ENCODE data around the gene CRYGD.
A peak's percentile ranks its signal among the peaks of the same experiment; 100 is the strongest.
"Not testable (repeated sequence)": the region's sequence is repeated elsewhere in the genome, so short reads cannot be mapped to it uniquely, and the experiment has no call there.

The CRYGD gene

DNA sequence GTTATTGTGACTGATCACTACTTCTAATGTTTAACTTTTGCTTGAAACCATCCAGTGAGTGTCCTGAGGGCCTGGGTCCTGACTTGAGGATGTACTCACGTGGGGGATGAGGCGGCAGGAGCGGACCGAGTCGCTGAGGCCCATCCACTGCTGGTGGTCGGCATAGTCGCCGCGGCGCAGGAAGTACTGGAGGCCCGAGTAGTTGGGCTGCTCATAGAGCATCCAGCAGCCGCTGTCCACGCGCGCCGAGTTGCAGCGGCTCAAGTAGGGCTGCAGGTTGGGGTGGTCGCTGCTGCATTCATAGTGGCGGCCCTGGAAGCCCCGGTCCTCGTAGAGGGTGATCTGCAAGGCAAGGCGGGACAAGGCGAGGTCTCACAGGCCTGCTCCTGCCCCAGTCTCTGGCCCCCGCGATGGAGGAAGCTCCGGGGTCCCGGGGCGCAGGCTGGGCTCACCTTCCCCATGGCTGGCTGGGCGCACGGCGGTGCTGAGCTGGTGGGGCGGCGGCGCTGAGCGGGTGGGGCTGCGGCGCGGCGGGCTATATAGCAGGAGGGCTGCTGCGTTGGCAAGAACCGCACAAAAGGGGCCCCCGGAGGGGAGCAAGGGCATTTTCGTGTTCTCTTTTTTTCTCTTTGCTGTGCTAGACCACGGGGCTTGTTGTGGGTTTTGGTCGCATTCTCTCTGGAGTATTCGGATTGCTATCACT is at the start of gene CRYGD:
TSS of gene CRYGD (minus strand) at position 512 of the 703 bp plus-strand sequence. CDS start at position 461, 51 bp downstream.
- not testable (repeated sequence) for FAIRE-seq

DNA sequence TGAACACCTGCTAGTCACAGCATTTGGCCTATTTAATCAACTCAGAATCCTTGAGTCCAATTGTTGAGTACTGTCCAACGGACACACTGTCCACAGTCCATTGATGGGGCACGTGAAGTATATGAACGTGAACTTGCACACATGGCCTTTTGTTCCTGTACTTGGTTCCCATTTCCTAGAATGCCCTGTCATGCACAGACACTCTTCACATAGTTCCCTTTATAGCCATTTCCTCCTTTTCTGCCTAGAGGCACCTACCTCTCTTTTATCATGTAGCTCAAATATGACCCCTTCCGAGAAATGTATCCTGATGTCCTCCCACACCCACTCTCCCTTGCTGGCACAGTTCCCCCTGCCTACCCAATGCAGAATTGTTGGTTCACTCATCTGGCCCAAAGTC is 47.8 kb upstream of the CRYGD start:
- no peak for FAIRE-seq

- FAIRE-seq, result no peak
Observed at GRCh38 chr2:208164951-208165755, 40.8 kb upstream of the CRYGD start.

DNA sequence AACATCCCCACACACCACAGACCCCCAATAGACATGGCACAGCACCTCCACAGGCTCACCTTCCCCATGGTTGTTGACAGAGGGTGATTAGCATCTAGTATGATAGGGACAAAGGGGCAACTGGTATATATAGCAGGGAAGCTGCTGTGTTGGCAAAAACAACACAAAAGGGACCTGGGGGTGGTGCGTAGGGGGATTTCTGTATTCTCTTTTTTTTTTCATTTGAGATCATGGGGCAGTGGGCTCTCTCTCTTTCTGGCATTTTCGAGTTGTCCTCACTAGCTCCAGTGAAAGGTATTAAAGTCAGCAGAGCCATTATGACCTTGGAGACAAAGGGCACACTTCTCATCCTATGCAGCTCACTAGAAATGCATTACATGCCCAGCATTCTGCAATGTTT is 39.2 kb upstream of the CRYGD start, which contains the start of gene CRYGA:
TSS of gene CRYGA (minus strand) at position 101 of the 400 bp plus-strand sequence. CDS start at position 68, 33 bp downstream.
- FAIRE-seq, result no peak

GRCh38 chr2:208156439-208156838 is 32.1 kb upstream of the CRYGD start:
- FAIRE-seq, result no peak

DNA sequence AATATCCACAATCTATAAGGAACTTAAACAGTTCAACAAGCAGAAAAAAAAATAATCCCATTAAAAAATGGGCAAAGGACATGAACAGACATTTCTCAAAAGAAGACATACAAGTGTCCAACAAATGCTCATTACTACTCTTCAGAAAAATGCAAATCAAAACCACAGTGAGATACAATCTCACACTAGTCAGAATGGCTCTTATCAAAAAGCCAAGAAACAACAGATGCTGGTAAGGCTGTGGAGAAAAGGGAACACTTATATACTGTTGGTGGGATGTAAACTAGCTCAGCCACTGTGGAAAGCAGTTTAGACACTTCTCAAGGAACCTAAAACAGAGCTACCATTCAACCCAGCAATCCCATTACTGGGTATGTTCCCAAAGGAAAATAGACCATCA is 28.8 kb upstream of the CRYGD start:
- FAIRE-seq, result no peak

DNA sequence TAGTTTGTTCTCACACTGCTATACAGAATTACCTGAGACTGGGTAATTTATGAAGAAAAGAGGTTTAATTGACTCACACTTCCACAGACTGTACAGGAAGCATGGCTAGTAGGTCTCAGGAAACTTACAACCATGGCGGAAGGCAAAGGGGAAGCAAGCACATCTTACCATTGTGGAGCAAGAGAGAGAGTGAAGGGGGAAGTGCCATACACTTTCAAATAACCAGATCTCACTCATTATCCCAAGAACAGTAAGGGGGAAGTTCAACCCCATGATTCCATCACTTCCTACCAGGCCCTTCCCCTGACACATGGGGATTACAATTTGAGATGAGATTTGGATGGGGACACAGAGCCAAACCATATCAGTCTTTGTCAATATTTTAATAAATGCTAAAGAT is 26.6 kb upstream of the CRYGD start:
- FAIRE-seq, result no peak

- FAIRE-seq, result no peak
Observed at GRCh38 chr2:208150094-208150493, 25.8 kb upstream of the CRYGD start.

DNA sequence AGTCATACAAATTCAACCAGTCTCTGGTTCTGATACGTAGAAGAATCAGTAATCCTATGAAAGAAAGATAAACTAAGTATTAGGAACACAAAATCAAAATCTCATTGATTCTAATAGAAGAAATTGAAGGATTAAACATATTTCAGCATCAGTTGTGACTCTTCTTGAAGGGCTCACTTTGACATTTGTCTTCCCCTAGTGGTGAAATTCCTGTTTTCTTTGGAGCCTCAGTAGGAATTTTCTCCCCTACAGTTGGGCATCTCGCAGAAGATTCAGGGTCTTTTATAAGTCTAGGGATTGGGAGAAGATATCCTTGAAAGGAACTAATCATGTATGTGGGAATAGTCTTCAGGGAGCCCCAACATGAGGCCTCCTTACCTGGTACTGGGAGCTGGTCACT is 24.5 kb upstream of the CRYGD start:
- no peak for FAIRE-seq

- no peak for FAIRE-seq
Observed at GRCh38 chr2:208147759-208148158, 23.4 kb upstream of the CRYGD start.

DNA sequence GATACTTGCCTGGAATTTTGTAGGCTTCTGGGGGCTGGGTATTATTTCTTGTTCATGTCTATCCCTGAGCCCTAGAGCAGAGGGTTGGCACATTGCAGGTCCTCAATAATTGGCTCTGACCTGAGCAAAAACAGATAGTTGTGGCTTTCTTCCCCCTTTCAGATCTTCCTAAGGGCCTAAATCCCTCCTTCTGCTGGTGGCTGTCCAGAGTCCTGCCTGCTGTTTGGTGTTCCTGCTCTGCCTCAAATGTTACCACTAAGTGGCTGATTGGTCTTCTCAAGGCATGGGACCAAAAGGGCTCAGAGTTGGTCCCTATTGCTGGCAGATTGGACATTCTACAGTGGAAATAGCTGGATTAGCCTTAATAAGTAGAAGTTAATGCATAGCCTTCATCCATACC is 22.7 kb upstream of the CRYGD start:
- FAIRE-seq, result no peak

DNA sequence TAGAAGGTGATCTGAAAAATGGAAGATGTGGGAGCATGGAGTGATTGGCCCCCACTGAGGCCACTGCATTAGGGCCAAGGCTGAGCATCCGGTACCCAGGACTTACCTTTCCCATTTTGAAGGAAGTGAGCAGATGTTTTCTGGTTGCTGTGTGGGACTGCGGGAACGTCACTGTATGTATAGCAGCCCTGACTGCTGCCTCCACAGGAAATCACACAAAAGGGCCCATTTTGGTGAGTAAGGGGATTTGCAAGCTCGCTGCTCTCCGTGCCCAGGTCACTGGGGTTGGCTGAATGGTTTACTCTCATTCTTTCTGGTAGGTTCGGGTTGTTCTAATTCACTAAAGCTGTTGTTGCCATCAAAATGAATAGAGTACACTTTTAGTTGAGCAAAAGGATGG is 21.7 kb upstream of the CRYGD start, which contains the start of gene CRYGB:
TSS of gene CRYGB (minus strand) at position 153 of the 400 bp plus-strand sequence. CDS start at position 115, 38 bp downstream.
- FAIRE-seq, result no peak

DNA sequence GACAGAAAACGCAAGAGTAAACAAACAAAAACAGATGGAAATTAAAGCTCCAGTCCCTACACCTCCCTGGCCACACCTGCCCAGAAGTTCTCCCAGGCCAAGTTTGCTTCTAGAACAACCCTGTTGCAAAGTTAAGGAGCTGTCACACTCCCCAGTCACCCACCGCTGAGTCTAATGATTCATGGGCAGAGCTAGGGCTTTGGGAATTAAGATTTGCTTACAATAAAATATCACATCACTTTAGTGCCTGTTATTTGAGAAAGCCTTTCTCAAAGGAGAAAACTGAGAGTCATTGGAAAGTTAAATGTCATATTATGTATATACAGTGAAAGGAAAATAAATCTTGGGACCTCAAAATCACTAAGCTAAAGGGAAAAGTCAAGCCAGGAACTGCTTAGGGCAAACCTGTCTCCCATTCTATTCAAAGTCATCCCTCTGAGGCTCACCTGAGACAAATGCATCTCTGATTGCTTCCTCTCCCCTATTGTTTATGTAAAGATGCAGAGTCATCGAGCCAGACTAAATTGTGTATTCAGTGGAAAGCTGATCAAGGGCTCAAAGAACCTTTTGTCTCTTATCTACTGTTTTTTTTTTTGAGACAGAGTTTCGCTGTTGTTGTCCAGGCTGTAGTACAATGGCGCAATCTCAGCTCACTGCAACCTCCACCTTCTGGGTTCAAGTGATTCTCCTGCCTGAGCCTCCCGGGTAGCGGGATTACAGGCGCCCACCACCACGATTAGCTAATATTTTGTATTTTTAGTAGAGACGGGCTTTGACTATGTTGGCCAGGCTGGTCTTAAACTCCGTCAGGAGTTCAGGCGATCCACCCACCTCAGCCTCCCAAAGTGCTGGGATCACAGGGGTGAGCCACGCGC is 18.8 kb upstream of the CRYGD start:
- no peak for FAIRE-seq

DNA sequence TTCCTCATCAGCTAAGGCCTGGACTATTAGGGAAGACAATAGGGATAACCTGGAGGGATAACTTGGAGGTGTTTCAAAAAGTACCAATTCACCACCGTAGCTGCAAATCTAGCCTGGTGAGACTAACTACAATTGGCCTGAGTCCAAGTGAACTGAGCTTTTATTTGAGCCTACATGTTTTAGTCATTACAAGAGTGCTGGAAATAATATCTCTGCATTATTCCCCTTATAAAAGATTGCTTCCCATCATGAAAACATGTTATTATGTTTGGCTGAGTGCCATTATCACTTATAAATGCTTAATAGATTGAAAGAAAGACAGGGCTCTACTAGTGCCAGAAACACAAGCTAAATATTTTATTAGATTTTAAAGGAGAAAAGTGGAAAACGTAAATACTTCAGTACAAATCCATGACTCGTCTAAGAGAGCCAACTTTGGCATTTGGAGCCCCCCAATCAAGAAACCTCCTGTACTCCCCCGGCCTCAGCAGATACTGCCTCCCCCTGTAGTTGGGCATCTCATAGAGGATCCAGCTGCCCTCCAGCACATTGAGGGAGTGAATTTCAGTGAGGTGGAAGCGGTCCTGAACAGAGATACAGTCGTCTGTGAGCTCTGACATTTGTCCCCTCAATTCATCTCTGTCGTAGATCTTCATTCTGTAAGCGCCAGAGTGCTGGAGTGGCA is 18.1 kb upstream of the CRYGD start:
- FAIRE-seq, result no peak

GRCh38 chr2:208139447-208139846 is 15.1 kb upstream of the CRYGD start:
- FAIRE-seq, result no peak

DNA sequence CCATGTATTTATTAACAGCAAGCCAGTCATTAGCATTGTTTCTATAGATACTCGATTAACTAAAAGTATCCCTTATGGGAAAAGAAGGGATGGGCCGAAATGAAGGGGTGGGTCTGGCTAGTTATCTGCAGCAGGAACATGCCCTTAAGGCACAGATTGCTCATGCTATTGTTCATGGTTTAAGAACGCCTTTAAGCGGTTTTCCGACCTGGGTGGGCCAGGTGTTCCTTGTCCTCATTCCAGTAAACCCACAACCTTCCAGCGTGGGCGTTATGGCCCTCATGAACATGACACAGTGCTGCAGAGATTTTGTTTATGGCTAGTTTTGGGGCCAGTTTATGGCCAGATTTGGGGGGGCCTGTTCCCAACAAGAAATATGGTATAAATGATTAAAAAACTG is 14.0 kb upstream of the CRYGD start:
- FAIRE-seq, result not testable (repeated sequence)

GRCh38 chr2:208136716-208137094 is 12.4 kb upstream of the CRYGD start:
- no peak for FAIRE-seq

DNA sequence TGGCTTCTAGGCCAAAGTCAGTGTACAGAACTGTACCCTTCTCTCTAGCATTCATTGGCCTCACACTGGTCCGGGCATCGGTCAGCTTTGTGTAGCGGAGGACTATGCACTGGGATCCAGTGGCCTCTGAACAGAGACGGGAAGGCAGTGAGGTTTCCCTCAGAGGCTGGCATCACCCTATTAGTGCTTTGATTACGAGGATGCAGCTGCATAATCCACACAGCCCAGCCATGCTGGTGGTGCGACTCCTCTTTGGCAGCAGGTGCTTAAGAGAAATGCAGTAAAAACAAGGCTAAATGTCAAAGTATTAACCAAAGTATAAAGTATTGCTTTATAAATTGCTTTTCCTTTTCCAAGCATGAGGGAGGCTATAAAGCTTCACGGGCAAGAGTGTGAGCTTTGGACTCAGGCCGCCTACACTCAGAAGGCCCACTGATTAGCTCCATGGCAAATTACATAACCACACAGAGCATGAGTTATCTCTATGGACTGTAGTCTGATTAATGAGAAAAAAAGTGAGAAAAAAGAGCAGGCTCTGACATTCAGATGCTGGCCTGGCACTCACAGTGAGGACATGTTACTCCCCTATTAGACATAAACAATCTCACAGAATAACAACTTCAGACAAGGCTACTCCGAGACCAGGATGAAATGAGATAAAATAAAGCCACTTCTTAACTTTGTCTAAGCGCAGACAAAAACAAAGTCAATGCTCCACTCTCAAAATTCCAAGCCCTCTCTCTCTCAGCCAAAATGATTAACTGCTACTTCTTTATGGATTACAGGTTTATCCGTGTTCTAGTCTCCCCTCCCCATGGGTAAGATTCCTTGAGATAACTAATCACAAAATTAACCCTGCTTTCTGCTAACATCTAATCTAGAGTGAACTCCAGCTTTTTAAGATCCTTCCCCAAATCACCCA is 11.7 kb upstream of the CRYGD start:
- peak; percentile 80 for FAIRE-seq

DNA sequence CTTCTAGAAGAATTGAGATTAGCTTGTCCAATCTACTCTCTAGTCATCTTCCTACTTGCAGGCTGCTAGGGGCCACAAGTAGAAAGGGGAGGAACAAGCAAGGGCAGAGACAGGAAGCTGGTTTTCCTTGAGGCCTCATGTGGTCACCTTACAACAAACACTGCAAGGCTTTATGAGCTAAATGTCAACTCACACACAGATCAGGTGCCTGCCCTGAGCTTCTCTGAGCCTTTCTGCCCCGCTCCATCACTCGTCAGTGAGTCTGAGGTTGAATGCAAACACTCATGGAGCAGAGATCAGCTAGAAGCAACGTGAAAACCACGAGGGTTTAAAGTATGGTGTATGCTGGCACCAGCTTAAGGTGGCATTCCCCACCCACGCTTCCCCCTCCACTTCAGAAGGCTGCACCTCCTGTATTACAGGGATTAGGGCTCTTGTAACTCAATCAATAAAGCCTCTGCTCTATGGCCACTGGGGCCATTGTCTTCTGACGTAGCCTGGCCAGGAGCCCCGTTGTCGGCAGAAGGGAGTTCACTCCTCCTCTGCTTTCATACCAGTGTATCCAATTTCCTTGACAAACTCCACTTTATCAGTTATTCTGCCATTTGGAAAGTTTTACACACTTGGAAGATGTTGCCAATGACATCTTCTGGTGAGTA is 10.7 kb upstream of the CRYGD start:
- no peak for FAIRE-seq

DNA sequence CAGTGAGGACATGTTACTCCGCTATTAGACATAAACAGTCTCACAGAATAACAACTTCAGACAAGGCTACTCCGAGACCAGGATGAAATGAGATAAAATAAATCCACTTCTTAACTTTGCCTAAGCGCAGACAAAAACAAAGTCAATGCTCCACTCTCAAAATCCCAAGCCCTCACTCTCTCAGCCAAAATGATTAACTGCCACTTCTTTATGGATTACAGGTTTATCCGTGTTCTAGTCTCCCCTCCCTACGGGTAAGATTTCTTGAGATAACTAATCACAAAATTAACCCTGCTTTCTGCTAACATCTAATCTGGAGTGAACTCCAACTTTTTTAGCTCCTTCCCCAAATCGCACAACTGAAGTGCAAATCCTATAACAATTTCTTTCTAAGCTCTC is 6.4 kb upstream of the CRYGD start:
- no peak for FAIRE-seq
